ENCODE data around the gene ITGA6.

DNA sequence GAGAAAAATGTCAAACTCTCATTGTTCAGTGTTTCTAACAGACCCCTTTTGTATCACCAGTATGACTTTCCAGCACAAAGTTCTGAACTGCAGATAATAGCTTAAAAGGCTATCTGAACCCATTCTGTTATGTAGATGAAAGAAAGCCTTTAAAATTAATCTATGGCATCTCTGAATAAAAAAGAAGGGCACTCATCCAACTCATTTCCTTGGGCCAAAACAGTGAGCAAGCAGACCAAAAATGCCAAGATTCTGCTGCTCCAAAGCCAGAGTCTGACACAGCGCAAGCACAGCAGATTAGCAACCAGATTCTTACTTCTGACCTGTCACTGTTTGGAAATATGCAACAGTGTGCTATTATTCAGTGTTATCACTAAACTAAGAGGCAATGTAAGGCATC is 22.6 kb upstream of the ITGA6 start:
- TF ChIP-seq, protein P1, sequence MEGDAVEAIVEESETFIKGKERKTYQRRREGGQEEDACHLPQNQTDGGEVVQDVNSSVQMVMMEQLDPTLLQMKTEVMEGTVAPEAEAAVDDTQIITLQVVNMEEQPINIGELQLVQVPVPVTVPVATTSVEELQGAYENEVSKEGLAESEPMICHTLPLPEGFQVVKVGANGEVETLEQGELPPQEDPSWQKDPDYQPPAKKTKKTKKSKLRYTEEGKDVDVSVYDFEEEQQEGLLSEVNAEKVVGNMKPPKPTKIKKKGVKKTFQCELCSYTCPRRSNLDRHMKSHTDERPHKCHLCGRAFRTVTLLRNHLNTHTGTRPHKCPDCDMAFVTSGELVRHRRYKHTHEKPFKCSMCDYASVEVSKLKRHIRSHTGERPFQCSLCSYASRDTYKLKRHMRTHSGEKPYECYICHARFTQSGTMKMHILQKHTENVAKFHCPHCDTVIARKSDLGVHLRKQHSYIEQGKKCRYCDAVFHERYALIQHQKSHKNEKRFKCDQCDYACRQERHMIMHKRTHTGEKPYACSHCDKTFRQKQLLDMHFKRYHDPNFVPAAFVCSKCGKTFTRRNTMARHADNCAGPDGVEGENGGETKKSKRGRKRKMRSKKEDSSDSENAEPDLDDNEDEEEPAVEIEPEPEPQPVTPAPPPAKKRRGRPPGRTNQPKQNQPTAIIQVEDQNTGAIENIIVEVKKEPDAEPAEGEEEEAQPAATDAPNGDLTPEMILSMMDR (IDR thresholded peaks at IDR 0.05), result no peak
- TF ChIP-seq ZFX (IDR thresholded peaks at IDR 0.05; ENCODE audit: borderline replicate concordance), result no peak

Measured in 22Rv1 (cell line).